ENCODE results near the gene TMTC2.

DNA sequence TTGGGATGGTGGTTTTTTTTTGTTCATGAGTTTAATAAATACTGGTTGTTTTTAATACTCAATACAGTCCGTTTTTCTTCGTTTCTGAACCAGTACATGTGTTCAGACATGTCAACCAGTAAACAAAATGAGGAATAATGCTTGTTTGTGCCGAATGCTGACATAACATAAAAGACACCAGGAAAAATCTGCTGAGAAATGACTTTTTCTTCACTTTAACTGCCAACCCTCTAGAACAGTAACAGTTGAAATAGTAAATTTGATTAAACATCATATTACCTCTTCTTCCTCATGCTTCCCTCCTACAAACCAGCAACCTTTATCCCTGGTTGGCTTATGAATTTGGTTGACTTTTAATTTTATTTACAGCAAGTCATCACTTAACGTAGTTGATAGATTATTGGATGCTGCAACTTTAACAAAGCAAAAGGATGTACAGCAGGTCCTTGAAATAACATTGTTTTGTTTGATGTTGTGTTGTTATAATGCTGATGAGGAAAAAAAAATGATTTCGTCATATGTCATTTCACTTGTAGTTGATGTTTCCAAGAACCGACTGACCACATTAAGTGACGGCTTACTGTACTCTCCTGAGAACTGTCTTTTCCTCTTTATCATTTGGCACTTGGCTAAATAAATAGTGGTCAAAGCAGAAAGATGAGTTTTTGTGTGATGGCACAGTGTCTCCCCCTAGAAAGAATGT lies 340.5 kb downstream of the TMTC2 start:
- no peak for TF ChIP-seq SP1 (IDR thresholded peaks at IDR 0.05; ENCODE audit: low read depth, low read length)
- no peak for TF ChIP-seq ZNF24 (IDR thresholded peaks at IDR 0.05)
- TF ChIP-seq, protein P1, sequence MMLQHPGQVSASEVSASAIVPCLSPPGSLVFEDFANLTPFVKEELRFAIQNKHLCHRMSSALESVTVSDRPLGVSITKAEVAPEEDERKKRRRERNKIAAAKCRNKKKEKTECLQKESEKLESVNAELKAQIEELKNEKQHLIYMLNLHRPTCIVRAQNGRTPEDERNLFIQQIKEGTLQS (IDR thresholded peaks at IDR 0.05; ENCODE audit: borderline replicate concordance, extremely low read depth, low read depth, low read length), result no peak
- TF ChIP-seq ZNF592 (IDR thresholded peaks at IDR 0.05), result no peak

Data from GM12878 (cell line).